ENCODE measurements around the gene BRD3OS. TPM values are rescaled to one million over a fixed set of nuclear protein-coding genes. Genes with fewer than 3 reads are reported as not detected.

The BRD3OS gene
- total RNA-seq, 1 experiment from 2014 or later, result 13.6 TPM

GRCh38 chr9:134007571-134007970, 17.7 kb upstream of the BRD3OS start:
- CTCF ChIA-PET, result interaction anchor here (0.7 kb wide), 1 partner anchor 17 kb away, joined by 10 read pairs; the partner anchor contains the start of gene BRD3OS
- DNase-seq (no peak), ATAC-seq (no peak)
- Histone ChIP-seq H3K79me2 (ENCODE audit: low read length) (no peaks in the 10 kb centered on the region), H3K27ac (ENCODE audit: low read length) (no peak overlapping the region), H4K20me1 (ENCODE audit: low read length) (no peaks in the 10 kb centered on the region), H3K9me2 (replicated peaks; ENCODE audit: low read length) (no peaks in the 10 kb centered on the region), H3K36me3 (ENCODE audit: low read depth, low read length) (no peaks in the 10 kb centered on the region), H3K4me1 (ENCODE audit: insufficient read depth, low read length) (no peaks in the 10 kb centered on the region), H3K4me2 (ENCODE audit: low read length) (no peak overlapping the region), H3K9me3 (ENCODE audit: low read length) (no peaks in the 10 kb centered on the region), H3F3A (ENCODE audit: low read length, unreplicated experiment) (no peaks in the 10 kb centered on the region), H3K4me3 (ENCODE audit: low read length) (no peak overlapping the region), H2AFZ (ENCODE audit: low read length) (no peak overlapping the region), H3K9ac (ENCODE audit: low read length) (no peak overlapping the region), H3K27me3 (ENCODE audit: low read length) (no peaks in the 10 kb centered on the region)
- TF ChIP-seq EZH2phosphoT487 (IDR thresholded peaks at IDR 0.05; ENCODE audit: borderline replicate concordance, low read length) (no peak), EZH2 (IDR thresholded peaks at IDR 0.05; ENCODE audit: low read length, unreplicated experiment) (no peak), CTCF (conservative IDR thresholded peaks at IDR 0.05; ENCODE audit: low read depth, low read length) (no peak)
- intact Hi-C loops (cut with micrococcal nuclease), result no loop called here
- no TSS peak for BruUV-seq (replicated peaks)
- POLR2A ChIA-PET (ENCODE audit: unreplicated experiment), result no interaction called here

GRCh38 chr9:134010310-134011173, 14.7 kb upstream of the BRD3OS start:
- DNase-seq (no peak), ATAC-seq (no peak)
- intact Hi-C loops (cut with micrococcal nuclease), result no loop called here
- no peaks in the 10 kb centered on the region for H3F3A ChIP-seq (ENCODE audit: low read length, unreplicated experiment)
- no peak overlapping the region for H3K27ac ChIP-seq (ENCODE audit: low read length)
- no TSS peak for BruUV-seq (replicated peaks)
- H3K36me3 ChIP-seq (ENCODE audit: low read depth, low read length), result no peaks in the 10 kb centered on the region
- H3K4me3 ChIP-seq (ENCODE audit: low read length), result no peak overlapping the region
- ChIA-PET CTCF (no interaction called here), POLR2A (ENCODE audit: unreplicated experiment) (no interaction called here)
- H3K9ac ChIP-seq (ENCODE audit: low read length), result no peak overlapping the region
- H3K27me3 ChIP-seq (ENCODE audit: low read length), result no peaks in the 10 kb centered on the region
- TF ChIP-seq EZH2 (IDR thresholded peaks at IDR 0.05; ENCODE audit: low read length, unreplicated experiment), result no peak
- TF ChIP-seq EZH2phosphoT487 (IDR thresholded peaks at IDR 0.05; ENCODE audit: borderline replicate concordance, low read length), result no peak
- no peak for TF ChIP-seq CTCF (conservative IDR thresholded peaks at IDR 0.05; ENCODE audit: low read depth, low read length)
- no peaks in the 10 kb centered on the region for H3K9me3 ChIP-seq (ENCODE audit: low read length)
- H3K9me2 ChIP-seq (replicated peaks; ENCODE audit: low read length), result no peaks in the 10 kb centered on the region
- H3K79me2 ChIP-seq (ENCODE audit: low read length), result no peaks in the 10 kb centered on the region
- no peak overlapping the region for H2AFZ ChIP-seq (ENCODE audit: low read length)
- H4K20me1 ChIP-seq (ENCODE audit: low read length), result no peaks in the 10 kb centered on the region
- H3K4me2 ChIP-seq (ENCODE audit: low read length), result no peak overlapping the region
- H3K4me1 ChIP-seq (ENCODE audit: insufficient read depth, low read length), result no peaks in the 10 kb centered on the region

- no peaks in the 10 kb centered on the region for H3K9me3 ChIP-seq (ENCODE audit: low read length)
- POLR2A ChIA-PET (ENCODE audit: unreplicated experiment), result no interaction called here
- no peak for ATAC-seq
These were observed 13.9 kb upstream of the BRD3OS start for GRCh38 chr9:134011401-134011800.

More at GRCh38 chr9:134011401-134011800, 13.9 kb upstream of the BRD3OS start:
- no TSS peak for BruUV-seq (replicated peaks)
- Histone ChIP-seq H3F3A (ENCODE audit: low read length, unreplicated experiment) (no peaks in the 10 kb centered on the region), H3K36me3 (ENCODE audit: low read depth, low read length) (no peaks in the 10 kb centered on the region), H2AFZ (ENCODE audit: low read length) (no peak overlapping the region), H3K9ac (ENCODE audit: low read length) (no peak overlapping the region), H3K4me3 (ENCODE audit: low read length) (no peak overlapping the region), H3K27ac (ENCODE audit: low read length) (no peak overlapping the region), H3K4me1 (ENCODE audit: insufficient read depth, low read length) (no peaks in the 10 kb centered on the region), H3K79me2 (ENCODE audit: low read length) (no peaks in the 10 kb centered on the region), H3K27me3 (ENCODE audit: low read length) (no peaks in the 10 kb centered on the region), H3K9me2 (replicated peaks; ENCODE audit: low read length) (no peaks in the 10 kb centered on the region), H3K4me2 (ENCODE audit: low read length) (no peak overlapping the region), H4K20me1 (ENCODE audit: low read length) (no peaks in the 10 kb centered on the region)
- TF ChIP-seq CTCF (conservative IDR thresholded peaks at IDR 0.05; ENCODE audit: low read depth, low read length) (no peak), EZH2phosphoT487 (IDR thresholded peaks at IDR 0.05; ENCODE audit: borderline replicate concordance, low read length) (no peak), EZH2 (IDR thresholded peaks at IDR 0.05; ENCODE audit: low read length, unreplicated experiment) (no peak)
- DNase-seq, result no peak
- intact Hi-C loops (cut with micrococcal nuclease), result no loop called here
- CTCF ChIA-PET, result no interaction called here
